Measurements from ENCODE around the gene ULBP3.

DNA sequence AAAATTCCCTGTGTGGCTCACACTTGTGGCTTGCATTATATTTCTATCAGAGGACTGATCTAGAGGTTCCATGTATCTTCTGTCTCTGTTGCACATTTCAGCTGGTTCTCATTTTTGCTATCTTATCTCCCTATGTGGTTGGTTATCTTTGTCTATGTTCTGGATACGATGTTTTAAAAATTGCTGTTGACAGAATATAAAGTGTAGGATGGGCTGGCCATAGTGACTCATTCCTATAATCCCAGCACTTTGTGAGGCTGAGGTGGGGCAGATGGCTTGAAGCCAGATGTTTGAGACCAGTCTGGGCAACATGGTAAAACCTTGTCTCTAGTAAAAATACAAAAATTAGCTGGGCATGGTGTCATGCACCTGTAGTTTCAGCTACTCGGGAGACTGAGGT, 9.9 kb upstream of the ULBP3 start:
- TF ChIP-seq POLR2A (IDR thresholded peaks at IDR 0.05; ENCODE audit: low read length) (no peak), GATA1 (IDR thresholded peaks at IDR 0.05; ENCODE audit: low read depth, low read length) (no peak)

Data from erythroblast (primary cell).